CD14-positive monocyte (primary cell): ENCODE data around the gene NAXD. TPM values are rescaled to one million over a fixed set of nuclear protein-coding genes. Genes with fewer than 3 reads are reported as not detected.

Experiments
- DNase-seq, 3 donors: peaks; one replicate each; pipeline ENCODE4 v3.0.0-alpha.2; 2011 to 2022
- H2AFZ ChIP-seq: 2 replicates; pipeline ENCODE4 v1.6.0; 2012; ENCODE audit warnings: mild to moderate bottlenecking, low read depth, low read length, inconsistent platforms; ENCODE audit not compliant: insufficient read depth, poor library complexity, severe bottlenecking
- H3K27ac ChIP-seq, 2 donors: 1 replicate in 1 of 2; 2 replicates in 1 of 2; pipeline ENCODE4 v1.5.1; 2012 to 2013; ENCODE audit warnings: low read length in 2 of 2, control low read depth in 1 of 2, inconsistent platforms in 1 of 2, low read depth in 1 of 2, mild to moderate bottlenecking in 1 of 2
- H3K27me3 ChIP-seq, 2 donors: one replicate each; pipeline versions ENCODE4 v1.6.0 to v1.6.1; 2011 to 2013; ENCODE audit warnings: low read length in 2 of 2; ENCODE audit not compliant: control insufficient read depth in 2 of 2, insufficient read depth in 2 of 2
- H3K36me3 ChIP-seq, 2 donors: replicated peaks in 1 of 2; 1 replicate in 1 of 2; 2 replicates in 1 of 2; pipeline versions ENCODE4 v1.5.1 to v1.6.1; 2012 to 2013; ENCODE audit warnings: low read length in 2 of 2, control low read depth in 1 of 2, inconsistent platforms in 1 of 2, mild to moderate bottlenecking in 1 of 2; ENCODE audit not compliant: insufficient read depth in 2 of 2, control insufficient read depth in 1 of 2
- H3K4me1 ChIP-seq, 2 donors: 1 replicate in 1 of 2; 2 replicates in 1 of 2; pipeline versions ENCODE4 v1.5.1 to v1.6.1; 2012 to 2013; ENCODE audit warnings: low read length in 2 of 2, control low read depth in 1 of 2, inconsistent platforms in 1 of 2, mild to moderate bottlenecking in 1 of 2, moderate library complexity in 1 of 2; ENCODE audit not compliant: insufficient read depth in 2 of 2, control insufficient read depth in 1 of 2
- H3K4me2 ChIP-seq: replicated peaks from 2 replicates; pipeline ENCODE3; 2012; ENCODE audit warnings: low read length, moderate library complexity, mild to moderate bottlenecking; ENCODE audit not compliant: poor library complexity, severe bottlenecking; ENCODE audit errors: extremely low read depth
- H3K4me3 ChIP-seq, 3 experiments: fragments of 200-600 bp in 1 of 3; sonication (generic) in 1 of 3; replicated peaks in 1 of 3; 1 replicate in 2 of 3; 2 replicates in 1 of 3; pipeline ENCODE4 v1.5.1; 2011 to 2013; ENCODE audit warnings: low read length in 3 of 3, mild to moderate bottlenecking in 3 of 3, control low read depth in 2 of 3, low read depth in 2 of 3, inconsistent platforms in 1 of 3, moderate library complexity in 1 of 3
- H3K79me2 ChIP-seq: 2 replicates; pipeline ENCODE4 v1.6.0; 2012; ENCODE audit warnings: mild to moderate bottlenecking, control low read depth, inconsistent platforms, low read length, moderate library complexity; ENCODE audit not compliant: insufficient read depth
- H3K9ac ChIP-seq: 2 replicates; pipeline ENCODE4 v1.6.0; 2017; ENCODE audit warnings: low read length, mild to moderate bottlenecking; ENCODE audit not compliant: insufficient read depth, poor library complexity, severe bottlenecking
- H3K9me3 ChIP-seq, 2 donors: replicated peaks in 1 of 2; 1 replicate in 1 of 2; 2 replicates in 1 of 2; pipeline versions ENCODE4 v1.5.1 to v1.6.1; 2012 to 2013; ENCODE audit warnings: low read length in 2 of 2, control low read depth in 1 of 2; ENCODE audit not compliant: control insufficient read depth in 1 of 2, insufficient read depth in 1 of 2
- H4K20me1 ChIP-seq: 2 replicates; pipeline ENCODE4 v1.6.0; 2012; ENCODE audit warnings: mild to moderate bottlenecking, low read length, control low read depth, moderate library complexity; ENCODE audit not compliant: insufficient read depth
- H3K27ac Mint-ChIP-seq, 7 donors: one replicate each; pipeline ENCODE4 v1.8.0; 2020; ENCODE audit warnings: mild to moderate bottlenecking in 7 of 7, mixed read lengths in 7 of 7, moderate library complexity in 6 of 7, inconsistent platforms in 2 of 7
- H3K27me3 Mint-ChIP-seq, 3 donors: one replicate each; pipeline ENCODE4 v1.8.0; 2021 to 2022; ENCODE audit warnings: low read depth in 3 of 3, mild to moderate bottlenecking in 3 of 3, mixed read lengths in 3 of 3, moderate library complexity in 3 of 3, inconsistent platforms in 1 of 3
- H3K36me3 Mint-ChIP-seq, 2 donors: one replicate each; pipeline ENCODE4 v1.8.0; 2020; ENCODE audit warnings: mixed read lengths in 2 of 2, inconsistent platforms in 1 of 2, mild to moderate bottlenecking in 1 of 2
- H3K4me1 Mint-ChIP-seq: one replicate; pipeline ENCODE4 v1.8.0; 2020; ENCODE audit warnings: mild to moderate bottlenecking, mixed read lengths
- H3K4me3 Mint-ChIP-seq, 2 donors: one replicate each; pipeline ENCODE4 v1.8.0; 2020; ENCODE audit warnings: mild to moderate bottlenecking in 2 of 2, mixed read lengths in 2 of 2, moderate library complexity in 1 of 2
- H3K9me3 Mint-ChIP-seq, 7 donors: one replicate each; pipeline ENCODE4 v1.8.0; 2020 to 2022; ENCODE audit warnings: mixed read lengths in 7 of 7, mild to moderate bottlenecking in 6 of 7, moderate library complexity in 6 of 7, inconsistent platforms in 2 of 7
- CTCF ChIP-seq: fragments of 200-600 bp; IDR thresholded peaks from one replicate; pipeline ENCODE4 v1.8.0; 2022; ENCODE audit warnings: antibody characterized with exemption, mild to moderate bottlenecking
- WGBS: methylation state at CpG from one replicate; pipeline ENCODE4 v1.1.5; 2013; ENCODE audit warnings: missing lambda C conversion rate; ENCODE audit not compliant: insufficient coverage; 5-methylcytosine and 5-hydroxymethylcytosine counted together
- intact Hi-C, 2 donors: fragments of 100-400 bp; cut with micrococcal nuclease; formaldehyde crosslinking; loops; one replicate each; pipeline versions ENCODE4 v1.15.0 to v1.15.1; 2023
- polyA plus RNA-seq, 3 donors: library from polyadenylated mRNA; depleted of rRNA in 1 of 3; unstranded in 2 of 3; stranded (reverse) in 1 of 3; fragments of 300-500 nt in 2 of 3; fragments of >200 nt in 1 of 3; fragmentation: Illumina TruSeq in 2 of 3; gene quantifications; 1 replicate in 2 of 3; 2 replicates in 1 of 3; pipeline ENCODE4 v1.2.3, GENCODE V29; 2012 to 2021

Gene NAXD
- polyA plus RNA-seq, 3 donors: 7.4 to 22.8 (median 8.5) TPM

- peaks cover 8 to 16% of the 10 kb centered on the region in 2 donors for H3K4me1 ChIP-seq
- no peak overlapping the region for H2AFZ ChIP-seq
- peaks cover 89 to 99% of the 10 kb centered on the region in 2 donors for H3K36me3 ChIP-seq
- no peak for DNase-seq
- peaks cover 32% of the 10 kb centered on the region for H3K79me2 ChIP-seq
- Mint-ChIP-seq H3K36me3 (peaks cover 78 to 95% of the 10 kb centered on the region in 2 donors), H3K4me3 (peak overlapping the region in 1 of 2 donors; percentile 24), H3K27ac (peak overlapping the region in 4 of 7 donors; percentile 40 to 66 (median 60)), H3K27me3 (peaks cover 0 to 2% (median 0%) of the 10 kb centered on the region in 3 donors), H3K4me1 (peaks cover 16% of the 10 kb centered on the region), H3K9me3 (no peaks in the 10 kb centered on the region)
- H3K4me2 ChIP-seq: no peak overlapping the region
- intact Hi-C loops: loop anchor here in 1 of 2 donors (5.0 kb wide), 1 partner anchor 171 kb away; no protein-coding TSS in a partner anchor
- H3K27ac ChIP-seq: peak overlapping the region in 1 of 2 donors; percentile 59
- 97% methylated on average over 26 of the region's 29 CpGs for WGBS
- no peak for TF ChIP-seq CTCF
- H3K9me3 ChIP-seq: no peaks in the 10 kb centered on the region
- H3K27me3 ChIP-seq: no peaks in the 10 kb centered on the region
- H3K9ac ChIP-seq: no peak overlapping the region
- no peak overlapping the region for H3K4me3 ChIP-seq
- H4K20me1 ChIP-seq: peaks cover 88% of the 10 kb centered on the region
Observed at GRCh38 chr13:110646442-110647364, 31.4 kb downstream of the NAXD start.

- intact Hi-C loops: loop anchor here in 1 of 2 donors (5.0 kb wide), 1 partner anchor 170 kb away; no protein-coding TSS in a partner anchor
- Mint-ChIP-seq H3K9me3 (no peaks in the 10 kb centered on the region), H3K36me3 (peaks cover 78 to 94% of the 10 kb centered on the region in 2 donors), H3K27me3 (peaks cover 0 to 2% (median 0%) of the 10 kb centered on the region in 3 donors), H3K4me3 (no peak overlapping the region), H3K4me1 (peaks cover 16% of the 10 kb centered on the region), H3K27ac (peak overlapping the region in 2 of 7 donors; percentile 60 to 66)
- Histone ChIP-seq H3K4me3 (no peak overlapping the region), H3K27ac (peak overlapping the region in 1 of 2 donors; percentile 59), H3K4me2 (no peak overlapping the region), H2AFZ (no peak overlapping the region), H3K36me3 (peaks cover 89 to 99% of the 10 kb centered on the region in 2 donors), H3K9ac (no peak overlapping the region), H3K27me3 (no peaks in the 10 kb centered on the region), H3K79me2 (peaks cover 39% of the 10 kb centered on the region), H4K20me1 (peaks cover 90% of the 10 kb centered on the region), H3K9me3 (no peaks in the 10 kb centered on the region), H3K4me1 (peaks cover 8 to 16% of the 10 kb centered on the region in 2 donors)
- no peak for TF ChIP-seq CTCF
- 96% methylated on average over 10 of the region's 10 CpGs for WGBS
- no peak for DNase-seq
Observed at GRCh38 chr13:110647365-110647737, 32.0 kb downstream of the NAXD start.
